GM20000 (cell line): ENCODE data around the gene COL18A1.

Experiments
- DNase-seq: peaks from one replicate; pipeline ENCODE4 v3.0.0; 2012; ENCODE audit warnings: low spot score
- TF ChIP-seq, protein P1 (sequence below): IDR thresholded peaks from 2 replicates; pipeline ENCODE4 v1.5.1; 2012; ENCODE audit warnings: mild to moderate bottlenecking, control low read depth; ENCODE audit errors: extremely low read depth, missing control alignments

Gene COL18A1

DNA sequence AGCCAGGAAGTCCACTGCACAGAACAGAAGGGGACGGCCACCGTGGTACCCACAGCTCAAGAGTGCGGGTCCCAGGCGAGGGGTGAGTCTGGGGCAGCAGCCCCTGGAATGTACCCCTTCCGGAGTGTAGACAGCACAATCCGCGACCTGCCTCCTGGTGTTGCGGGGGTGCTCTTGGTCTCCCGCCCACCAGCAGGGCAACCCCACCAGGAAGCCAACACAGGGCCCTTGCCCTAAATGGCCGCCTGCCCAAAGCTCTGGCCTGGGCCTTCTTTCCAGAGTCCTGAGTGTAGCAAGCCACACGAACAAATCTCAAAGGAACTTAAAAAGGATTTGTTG is 138.4 kb downstream of the COL18A1 start:
- no peak for DNase-seq
- TF ChIP-seq, protein P1, sequence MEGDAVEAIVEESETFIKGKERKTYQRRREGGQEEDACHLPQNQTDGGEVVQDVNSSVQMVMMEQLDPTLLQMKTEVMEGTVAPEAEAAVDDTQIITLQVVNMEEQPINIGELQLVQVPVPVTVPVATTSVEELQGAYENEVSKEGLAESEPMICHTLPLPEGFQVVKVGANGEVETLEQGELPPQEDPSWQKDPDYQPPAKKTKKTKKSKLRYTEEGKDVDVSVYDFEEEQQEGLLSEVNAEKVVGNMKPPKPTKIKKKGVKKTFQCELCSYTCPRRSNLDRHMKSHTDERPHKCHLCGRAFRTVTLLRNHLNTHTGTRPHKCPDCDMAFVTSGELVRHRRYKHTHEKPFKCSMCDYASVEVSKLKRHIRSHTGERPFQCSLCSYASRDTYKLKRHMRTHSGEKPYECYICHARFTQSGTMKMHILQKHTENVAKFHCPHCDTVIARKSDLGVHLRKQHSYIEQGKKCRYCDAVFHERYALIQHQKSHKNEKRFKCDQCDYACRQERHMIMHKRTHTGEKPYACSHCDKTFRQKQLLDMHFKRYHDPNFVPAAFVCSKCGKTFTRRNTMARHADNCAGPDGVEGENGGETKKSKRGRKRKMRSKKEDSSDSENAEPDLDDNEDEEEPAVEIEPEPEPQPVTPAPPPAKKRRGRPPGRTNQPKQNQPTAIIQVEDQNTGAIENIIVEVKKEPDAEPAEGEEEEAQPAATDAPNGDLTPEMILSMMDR, result no peak

DNA sequence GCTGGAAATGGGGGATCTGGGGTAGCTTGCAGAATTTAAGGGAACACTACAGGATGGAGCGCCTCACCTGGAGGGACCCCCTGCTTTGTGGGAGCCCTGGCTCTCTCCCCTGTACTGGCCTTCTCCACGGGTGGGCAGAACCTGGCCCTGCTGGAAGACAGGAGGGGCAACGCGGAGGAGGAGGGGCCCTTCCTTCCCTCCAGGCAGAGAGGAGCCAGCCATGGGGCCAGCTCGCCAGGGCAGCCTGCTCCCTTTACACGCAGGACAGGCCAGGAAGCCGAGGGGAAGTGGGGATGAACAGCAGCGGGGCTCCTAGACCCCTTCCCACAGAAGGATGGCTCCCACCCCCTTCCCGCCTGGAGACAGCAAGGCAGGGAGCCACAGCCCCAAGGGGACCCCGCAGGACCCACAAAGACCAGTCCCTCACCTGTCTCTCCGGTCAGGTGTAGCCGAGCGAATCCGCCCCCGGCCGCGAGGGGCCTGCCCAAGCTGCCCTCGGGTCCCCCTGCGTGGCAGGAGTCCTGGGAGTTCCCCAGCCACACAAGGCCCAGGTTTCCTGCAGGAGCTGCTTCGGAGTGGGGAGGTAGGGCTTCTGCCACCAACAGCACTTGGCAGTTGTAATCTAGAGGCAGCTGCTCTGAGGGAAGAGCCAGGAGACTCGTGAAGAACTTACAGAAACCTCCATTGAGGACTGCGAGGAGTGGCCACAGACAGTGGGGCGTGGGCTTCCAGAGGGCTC is 138.9 kb downstream of the COL18A1 start:
- TF ChIP-seq, protein P1, result no peak
- no peak for DNase-seq

DNA sequence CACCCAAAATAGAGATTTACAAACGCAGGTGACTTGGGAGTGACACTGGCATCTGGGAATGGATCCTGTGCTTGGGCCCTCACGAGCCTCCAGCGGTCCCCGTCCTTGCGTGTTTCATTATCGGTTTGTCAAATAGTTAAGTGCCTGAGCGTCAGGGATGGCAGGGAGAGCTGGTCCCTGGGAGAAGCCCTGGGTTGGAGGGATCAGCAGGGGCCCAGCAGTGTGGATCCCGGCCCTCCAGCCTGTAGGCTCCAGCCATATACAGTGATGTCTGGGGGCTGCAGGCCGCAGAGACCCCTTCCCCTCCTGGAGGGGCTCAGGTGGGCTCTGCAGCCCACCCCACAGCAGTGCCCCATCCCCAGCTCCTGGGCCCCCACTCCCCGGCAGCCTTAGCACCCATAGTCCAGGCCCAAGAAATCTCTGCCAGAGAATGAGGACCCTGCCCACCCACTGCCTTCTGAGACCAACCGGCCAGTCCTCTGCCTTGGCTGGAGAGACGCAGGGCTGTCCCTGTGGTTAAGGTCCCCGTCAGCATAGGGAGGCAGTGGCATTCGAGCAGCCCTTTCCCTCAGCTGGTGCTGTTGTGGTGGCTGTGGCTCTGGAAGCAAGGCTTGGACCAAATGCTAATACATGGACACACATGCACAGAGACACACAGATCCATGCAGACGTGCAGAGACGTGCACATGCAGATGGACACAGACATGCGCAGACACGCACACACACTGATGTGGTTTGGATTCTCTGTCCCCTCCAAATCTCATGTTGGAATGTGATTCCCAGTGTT is 139.7 kb downstream of the COL18A1 start:
- TF ChIP-seq, protein P1, result no peak
- DNase-seq, result peak; percentile 10

DNA sequence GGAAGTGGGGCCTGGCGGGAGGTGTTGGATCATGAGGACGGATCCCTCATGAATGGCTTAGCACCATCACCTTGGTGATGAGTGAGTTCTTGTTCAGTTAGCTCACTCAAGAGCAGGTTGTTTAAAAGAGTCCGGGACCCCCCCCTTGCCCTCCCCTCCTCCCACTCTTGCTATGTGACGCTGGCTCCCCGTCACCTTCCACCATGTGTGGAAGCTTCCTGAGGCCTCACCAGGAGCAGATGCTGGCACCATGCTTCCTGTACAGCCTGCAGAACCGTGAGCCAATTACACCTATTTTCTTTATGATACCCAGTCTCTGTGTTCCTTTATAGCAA is 140.2 kb downstream of the COL18A1 start:
- TF ChIP-seq, protein P1, result no peak
- no peak for DNase-seq

DNA sequence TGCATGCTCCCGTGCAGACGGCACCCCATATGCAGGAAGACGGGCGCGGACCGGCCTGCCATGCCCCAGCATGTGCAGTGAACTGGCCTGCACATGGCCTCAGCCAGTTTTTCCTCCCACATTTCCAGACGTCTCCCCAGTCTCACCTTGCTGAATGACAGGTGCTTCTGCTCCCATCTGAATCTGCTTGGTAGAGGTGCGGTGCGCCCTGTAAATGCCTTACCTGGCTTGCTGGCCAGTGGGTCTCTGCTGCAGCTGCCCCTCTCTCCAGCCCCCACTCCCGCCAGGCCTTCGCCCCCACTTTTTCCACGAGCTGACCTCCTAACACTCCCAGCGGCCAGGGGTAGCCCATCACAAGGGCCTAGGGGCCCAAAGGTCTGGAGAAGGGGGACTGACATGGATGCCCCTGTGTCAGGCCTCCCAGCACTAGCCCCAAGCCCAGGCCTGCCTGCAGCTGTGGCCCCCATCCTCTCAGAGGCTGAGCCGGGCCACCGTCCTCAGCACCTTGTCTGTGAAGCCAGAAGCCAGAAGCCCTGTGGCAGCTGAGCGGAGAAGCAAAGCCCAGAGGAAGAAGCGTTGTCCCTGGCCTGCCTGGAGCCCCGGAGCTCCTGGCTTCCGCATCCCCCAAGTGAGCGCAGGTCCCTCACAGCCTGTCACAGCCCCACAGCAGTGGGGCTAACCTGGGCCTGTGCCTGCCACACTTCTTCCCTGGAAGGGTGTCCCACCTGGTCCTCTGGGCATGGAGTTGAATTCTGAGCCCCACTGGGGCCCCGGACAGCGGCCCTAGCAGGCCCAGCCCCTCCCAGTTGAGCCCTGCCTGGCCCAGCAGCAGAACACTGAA is 140.9 kb downstream of the COL18A1 start:
- TF ChIP-seq, protein P1, result no peak
- DNase-seq, result peak; percentile 7

DNA sequence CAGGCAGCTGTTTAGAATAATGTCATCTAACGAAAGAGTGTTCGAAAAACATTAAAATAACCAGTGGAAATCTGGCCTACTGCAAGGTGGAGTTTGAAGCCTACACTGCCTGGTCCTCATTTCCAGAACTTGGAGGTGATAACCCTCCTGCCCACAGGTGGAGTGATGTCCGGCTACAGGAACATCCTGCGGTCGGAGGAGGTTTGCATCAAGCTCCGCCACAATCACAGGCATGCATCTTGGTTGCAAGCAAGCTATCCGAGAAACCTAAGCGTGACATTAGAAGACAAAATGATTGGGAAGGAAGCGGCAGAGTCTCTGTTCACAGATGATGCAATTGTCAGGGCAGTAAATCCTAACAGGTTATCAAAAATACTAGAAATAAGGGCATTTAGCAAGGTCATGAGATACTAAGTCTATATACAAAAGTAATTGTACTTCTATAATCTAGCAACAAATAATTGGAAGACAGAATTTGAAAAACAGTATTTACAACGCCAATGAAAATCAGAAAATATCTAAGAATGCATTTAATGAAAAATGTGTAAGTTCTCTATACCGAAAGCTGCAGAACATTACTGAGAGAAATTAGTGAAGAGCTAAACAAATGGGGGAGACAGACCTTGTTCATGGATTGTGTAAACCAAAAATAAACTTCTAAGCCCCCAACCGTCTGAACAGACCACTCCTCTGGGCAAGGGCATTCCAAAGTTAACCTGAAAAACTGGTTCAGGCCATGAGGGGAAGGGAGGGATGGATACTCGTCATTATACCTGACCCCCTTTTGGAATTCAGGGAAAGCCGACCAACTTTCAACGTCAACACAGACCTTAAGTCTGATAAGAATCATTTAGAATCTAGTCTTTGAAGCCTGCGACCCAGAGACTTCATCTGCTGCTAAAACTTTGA is 141.9 kb downstream of the COL18A1 start:
- no peak for DNase-seq

More for the DNA sequence above, 141.9 kb downstream of the COL18A1 start:
- TF ChIP-seq, protein P1, result no peak
